ENCODE data around the gene DCHS1. TPM values are rescaled to one million over a fixed set of nuclear protein-coding genes. Genes with fewer than 3 reads are reported as not detected.

The DCHS1 gene
- total RNA-seq, 1 donor from 2014 or later = 1.3 TPM

DNA sequence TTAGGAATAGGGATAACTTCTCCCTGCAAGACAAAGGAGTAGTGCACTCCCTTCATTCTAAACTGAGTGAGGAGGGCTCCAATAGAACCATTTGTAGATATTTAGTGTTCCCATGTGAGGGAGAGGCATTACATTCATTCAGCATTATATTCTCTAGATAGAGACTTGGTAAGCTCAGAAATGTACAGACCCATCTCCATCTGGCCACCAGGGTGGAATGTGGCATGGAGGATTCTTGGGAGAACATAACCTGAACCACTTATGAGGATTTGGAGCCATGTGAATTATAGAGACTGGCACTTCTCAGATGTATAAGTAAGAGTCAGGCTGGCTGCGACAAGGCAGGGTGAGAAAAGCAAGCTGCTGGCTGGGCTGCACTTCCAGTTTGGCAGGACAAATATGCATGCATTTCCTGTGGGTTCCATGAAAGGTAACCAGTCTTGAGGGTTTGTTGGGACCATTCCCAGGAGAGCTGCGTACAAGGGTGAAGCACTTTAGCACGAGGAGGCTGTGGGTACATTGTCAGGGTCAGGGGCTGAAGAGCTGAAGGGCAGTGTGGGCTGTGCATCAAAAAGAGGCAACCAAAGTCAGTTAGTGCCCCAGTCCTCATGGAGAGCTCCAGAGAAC is 61.4 kb downstream of the DCHS1 start:
- no peak for DNase-seq (ENCODE audit: low read depth)

- no peak for DNase-seq (ENCODE audit: low read depth)
Measured at GRCh38 chr11:6588018-6588417, 67.6 kb downstream of the DCHS1 start.

DNA sequence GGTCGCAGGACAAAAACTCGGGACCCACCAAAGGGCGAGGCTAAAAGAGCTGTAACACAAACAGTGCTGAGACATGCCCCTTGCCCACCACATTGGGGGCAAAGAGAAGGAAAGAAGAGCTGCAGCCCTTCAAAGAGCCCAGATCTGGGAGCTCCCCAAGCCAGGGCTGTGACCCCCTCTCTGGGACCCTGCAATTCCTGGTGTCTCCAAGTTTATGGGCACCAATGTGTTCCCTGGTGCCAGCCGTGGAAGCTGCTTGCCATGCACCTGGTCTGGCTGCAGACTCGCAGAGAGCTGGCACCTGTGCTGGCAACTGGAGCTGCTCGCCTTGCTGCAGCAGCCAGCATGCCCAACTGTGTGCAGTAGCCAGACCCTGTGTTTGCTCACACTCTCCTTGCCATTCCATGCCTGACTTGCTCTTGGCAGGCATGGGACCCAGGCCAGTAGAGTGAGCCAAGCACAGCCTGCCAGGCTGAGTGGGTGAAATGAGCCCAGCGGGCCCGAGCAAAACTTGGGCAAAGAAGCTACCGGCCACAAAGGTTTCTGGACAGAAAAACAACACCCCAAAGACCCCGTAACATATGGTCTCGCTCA is 68.2 kb downstream of the DCHS1 start:
- no peak for DNase-seq (ENCODE audit: low read depth)

GRCh38 chr11:6586434-6587359 is 68.9 kb downstream of the DCHS1 start:
- no peak for DNase-seq (ENCODE audit: low read depth)

DNA sequence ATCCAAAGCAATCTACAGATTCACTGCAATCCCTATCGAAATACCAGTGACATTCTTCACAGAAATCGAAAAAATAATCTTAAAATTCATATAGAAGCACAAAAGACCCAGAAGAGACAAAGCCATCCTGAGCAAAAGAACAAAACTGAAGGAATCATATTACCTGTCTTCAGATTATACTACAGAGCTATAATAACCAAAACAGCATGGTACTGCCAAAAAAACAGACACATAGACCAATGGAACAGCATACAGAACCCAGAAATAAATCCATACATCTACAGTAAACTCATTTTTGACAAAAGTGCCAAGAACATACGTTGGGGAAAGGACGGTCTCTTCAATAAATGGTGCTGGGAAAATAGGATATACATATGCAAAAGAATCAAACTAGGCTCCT is 71.1 kb downstream of the DCHS1 start:
- DNase-seq (ENCODE audit: low read depth) = no peak

DNA sequence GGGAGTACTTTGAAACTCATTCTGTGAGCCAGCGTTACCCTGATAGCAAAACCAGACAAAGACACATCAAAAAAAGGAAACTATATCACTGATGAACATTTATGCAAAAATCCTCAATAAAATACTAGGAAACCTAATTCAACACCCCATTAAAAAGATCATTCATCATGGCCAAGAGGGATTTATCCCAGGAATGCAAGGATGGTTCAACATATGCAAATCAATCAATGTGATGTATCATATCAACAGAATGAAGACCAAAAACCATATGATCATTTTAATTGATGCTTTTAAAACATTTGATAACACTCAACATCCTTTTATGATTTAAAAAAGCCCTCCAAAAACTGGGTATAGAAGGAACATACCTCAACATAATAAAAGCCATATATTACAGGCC is 72.0 kb downstream of the DCHS1 start:
- no peak for DNase-seq (ENCODE audit: low read depth)

DNA sequence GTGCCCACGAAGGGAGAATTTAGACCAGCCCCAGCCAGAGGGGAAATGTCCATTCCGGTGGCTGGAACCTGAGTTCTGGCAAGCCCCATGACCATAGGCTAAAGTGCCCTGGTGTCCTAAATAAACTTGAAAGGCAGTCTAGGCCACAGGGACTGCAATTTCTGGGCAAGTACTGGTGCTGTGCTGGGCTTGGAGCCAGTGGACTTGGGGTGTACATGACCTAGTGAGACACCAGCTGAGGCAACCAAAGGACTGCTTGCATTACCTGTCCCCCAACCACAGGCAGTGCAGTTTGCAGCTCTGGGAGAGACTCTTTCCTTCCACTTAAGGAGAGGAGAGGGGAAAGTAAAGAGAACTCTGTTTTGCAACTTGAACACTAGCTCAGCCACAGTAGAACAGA is 75.9 kb downstream of the DCHS1 start:
- no peak for DNase-seq (ENCODE audit: low read depth)

DNA sequence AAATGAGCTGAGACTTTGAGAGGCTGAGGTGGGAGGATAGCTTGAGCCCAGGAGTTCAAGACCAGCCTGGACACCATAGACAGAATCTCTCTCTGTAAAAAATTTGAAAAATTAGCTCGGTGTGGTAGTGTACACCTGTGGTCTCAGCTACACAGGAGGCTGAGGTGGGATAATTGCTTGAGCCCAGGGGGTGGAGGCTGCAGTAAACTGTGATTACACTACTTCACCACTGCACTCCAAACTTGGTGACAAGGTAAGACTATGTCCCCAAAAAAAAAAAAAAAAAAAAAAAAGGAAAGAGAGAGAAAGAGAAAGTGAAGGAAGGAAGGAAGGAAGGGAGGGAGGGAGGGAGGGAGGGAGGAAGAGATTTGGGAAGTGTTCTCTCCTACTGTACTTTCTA is 77.5 kb downstream of the DCHS1 start:
- no peak for DNase-seq (ENCODE audit: low read depth)

DNA sequence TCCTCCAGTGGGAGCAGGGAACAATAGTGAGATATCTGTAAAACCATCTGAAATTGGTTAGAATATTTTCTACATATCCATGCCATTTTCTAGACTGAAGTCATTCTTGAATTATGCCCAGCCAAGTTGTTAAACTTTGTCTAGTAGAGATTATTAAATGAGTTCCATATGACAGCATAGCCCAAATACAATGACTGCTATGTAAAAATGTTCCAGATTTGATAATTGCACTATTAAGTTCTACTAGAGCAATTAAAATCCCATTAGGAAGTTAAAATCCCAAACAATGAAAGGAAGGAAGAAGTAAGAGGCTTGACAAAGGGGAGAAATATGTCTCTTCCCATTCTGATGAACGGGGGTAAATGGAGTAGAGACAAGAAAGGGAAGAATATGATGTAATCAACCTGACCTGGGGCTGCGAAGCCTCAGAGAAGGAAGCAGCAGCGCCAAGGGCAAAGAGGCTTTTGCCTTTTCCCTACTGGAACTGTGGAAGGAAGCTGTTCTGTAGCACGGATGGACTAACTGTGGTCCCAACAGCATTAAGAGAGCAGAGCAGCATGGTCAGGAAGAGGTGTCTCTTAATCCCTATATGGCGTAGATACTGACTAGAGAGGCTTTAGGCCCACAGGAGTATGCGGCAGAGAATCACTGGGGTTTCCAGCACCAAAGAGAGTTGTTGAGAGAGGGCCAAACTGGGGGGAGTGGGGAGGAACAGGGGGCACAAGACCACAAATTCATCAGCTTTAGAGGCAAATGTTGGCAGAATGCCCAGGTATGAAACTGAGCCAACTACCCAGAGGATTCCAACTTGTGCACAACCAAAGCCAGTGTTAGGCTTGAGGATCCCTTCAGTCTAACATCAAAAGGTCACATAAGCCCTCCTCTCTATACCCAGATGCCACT is 78.9 kb downstream of the DCHS1 start:
- peak; percentile 40 for DNase-seq (ENCODE audit: low read depth)

DNA sequence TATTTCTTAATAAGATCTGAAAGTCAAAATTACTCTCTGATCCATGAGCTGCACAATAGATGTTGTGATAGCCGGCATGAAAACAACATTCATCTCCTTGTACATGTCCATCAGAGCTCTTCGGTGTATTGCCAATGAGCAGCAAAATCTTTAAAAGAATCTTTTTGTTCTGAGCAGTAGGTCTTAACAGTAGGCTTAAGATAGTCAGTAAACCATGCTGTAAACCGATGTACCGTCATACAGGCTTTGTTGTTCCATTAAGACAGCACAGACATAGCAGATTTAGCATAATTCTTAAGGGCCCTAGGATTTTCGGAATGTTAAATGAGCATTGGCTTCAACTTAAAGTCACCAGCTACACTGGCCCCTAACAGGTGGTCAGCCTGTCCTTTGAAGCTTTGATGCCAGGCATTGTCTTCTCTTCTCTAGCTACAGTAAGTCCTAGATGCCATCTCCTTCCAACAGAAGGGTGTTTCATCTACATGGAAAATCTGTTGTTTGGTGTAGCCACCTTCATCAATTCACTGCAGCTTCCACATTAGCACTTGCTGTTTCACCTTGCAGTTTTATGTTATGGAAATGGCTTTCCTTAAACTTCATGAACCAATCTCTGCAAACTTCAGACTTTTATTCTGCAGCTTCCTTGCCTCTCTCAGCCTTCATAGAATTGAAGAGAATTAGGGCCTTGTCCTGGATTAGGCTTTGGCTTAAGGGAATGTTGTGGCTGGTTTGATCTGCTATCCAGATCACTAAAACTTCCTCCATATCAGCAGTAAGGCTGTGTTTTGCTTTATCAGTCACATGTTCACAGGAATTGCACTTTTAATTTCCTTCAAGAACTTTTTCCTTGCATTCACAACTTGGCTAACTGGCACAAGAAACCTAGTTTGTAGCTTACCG is 80.5 kb downstream of the DCHS1 start:
- DNase-seq (ENCODE audit: low read depth) = no peak

GRCh38 chr11:6572215-6572614 is 83.4 kb downstream of the DCHS1 start:
- DNase-seq (ENCODE audit: low read depth) = peak; percentile 75

- no peak for DNase-seq (ENCODE audit: low read depth)
Measured at GRCh38 chr11:6571434-6572008, 84.1 kb downstream of the DCHS1 start.

Other genes starting within 250 kb of the DCHS1 start
- gene APBB1, start 236.7 kb downstream of the DCHS1 start, total RNA-seq = 16.7 and 50.4 TPM in 2 replicates
- gene HPX, start 214.8 kb downstream of the DCHS1 start, total RNA-seq = 0.20 TPM in 1 of 2 replicates, not detected in the other
- gene TRIM3, start 181.9 kb downstream of the DCHS1 start, total RNA-seq = 5.6 and 16.5 TPM in 2 replicates
- 64.5 and 78.0 TPM in 2 replicates for gene ARFIP2, start 174.5 kb downstream of the DCHS1 start, total RNA-seq
- 34.7 and 38.7 TPM in 2 replicates for gene TIMM10B, start 174.3 kb downstream of the DCHS1 start, total RNA-seq
- 0.69 and 2.5 TPM in 2 replicates for gene DNHD1, start 158.5 kb downstream of the DCHS1 start, total RNA-seq
- 6.4 and 22.6 TPM in 2 replicates for gene RRP8, start 52.2 kb downstream of the DCHS1 start, total RNA-seq
- gene ILK, start 52.0 kb downstream of the DCHS1 start, total RNA-seq = 133 and 183 TPM in 2 replicates
- gene TAF10, start 43.6 kb downstream of the DCHS1 start, total RNA-seq = 36.1 and 36.9 TPM in 2 replicates
- gene TPP1, start 36.4 kb downstream of the DCHS1 start, total RNA-seq = 16.1 and 107 TPM in 2 replicates
- 27.2 and 49.8 TPM in 2 replicates for gene MRPL17, start 27.5 kb upstream of the DCHS1 start, total RNA-seq
- gene OR2AG2, start 116.2 kb upstream of the DCHS1 start, total RNA-seq = 0.25 and 0.35 TPM in 2 replicates
- not detected in 2 replicates for gene OR2AG1, start 127.2 kb upstream of the DCHS1 start, total RNA-seq
- 0.50 TPM in 1 of 2 replicates, not detected in the other for gene OR6A2, start 143.9 kb upstream of the DCHS1 start, total RNA-seq
- gene OR10A5, start 189.9 kb upstream of the DCHS1 start, total RNA-seq = not detected in 2 replicates
- not detected in 2 replicates for gene OR10A2, start 207.2 kb upstream of the DCHS1 start, total RNA-seq
- not detected in 2 replicates for gene OR10A4, start 220.8 kb upstream of the DCHS1 start, total RNA-seq
- gene OR2D2, start 236.7 kb upstream of the DCHS1 start, total RNA-seq = 0.40 TPM in 1 of 2 replicates, not detected in the other